HepG2 (cell line): ENCODE results near the gene ZMYM3.
A peak's percentile ranks its signal among the peaks of the same experiment; 100 is the strongest.

Experiments used
- ASH2L ChIP-seq: fragments of 300-600, 200-600 bp; sonication (generic); IDR thresholded peaks from 2 replicates; pipeline ENCODE4 v1.7.0; 2017; ENCODE audit warnings: low read depth, mild to moderate bottlenecking, moderate library complexity, mixed read lengths, low read length; ENCODE audit not compliant: insufficient read length
- CEBPB ChIP-seq: IDR thresholded peaks from 2 replicates; pipeline ENCODE4 v1.6.1; 2011; ENCODE audit warnings: low read depth, low read length, improper control_type of control experiment, borderline replicate concordance
- CTCF ChIP-seq: sonication (generic); formaldehyde crosslinking; IDR thresholded peaks from 2 replicates; pipeline ENCODE4 v1.5.0; 2020; ENCODE audit warnings: mild to moderate bottlenecking, missing genetic modification reagents, moderate library complexity
- POLR2A ChIP-seq, 2 experiments: IDR thresholded peaks; 2 replicates each; pipeline ENCODE4 v1.6.1; 2011; ENCODE audit warnings: low read depth in 2 of 2, low read length in 2 of 2, mild to moderate bottlenecking in 1 of 2, moderate library complexity in 1 of 2; ENCODE audit not compliant: insufficient read depth in 1 of 2
- RAD21 ChIP-seq: fragments of 450-650 bp; formaldehyde crosslinking; IDR thresholded peaks from 2 replicates; pipeline ENCODE4 v1.5.0; 2020; ENCODE audit warnings: mild to moderate bottlenecking
- ZBTB2 ChIP-seq: sonication (generic); formaldehyde crosslinking; IDR thresholded peaks from 2 replicates; pipeline ENCODE4 v1.8.0; 2022; ENCODE audit warnings: low read depth, missing genetic modification reagents
- ZNF354B ChIP-seq: sonication (generic); formaldehyde crosslinking; IDR thresholded peaks from 2 replicates; pipeline ENCODE4 v1.8.0; 2022; ENCODE audit warnings: mild to moderate bottlenecking, missing genetic modification reagents
- ZNF644 ChIP-seq: IDR thresholded peaks from 2 replicates; pipeline ENCODE4 v1.6.1; 2016; ENCODE audit warnings: low read depth
- ZNF670 ChIP-seq: sonication (generic); formaldehyde crosslinking; IDR thresholded peaks from 2 replicates; pipeline ENCODE4 v1.8.0; 2022; ENCODE audit warnings: mild to moderate bottlenecking, missing genetic modification reagents, borderline replicate concordance
- ZNF75D ChIP-seq: sonication (generic); formaldehyde crosslinking; IDR thresholded peaks from 2 replicates; pipeline ENCODE4 v1.8.1; 2023; ENCODE audit warnings: missing genetic modification reagents, mild to moderate bottlenecking, borderline replicate concordance
- ZSCAN12 ChIP-seq: sonication (generic); formaldehyde crosslinking; IDR thresholded peaks from 2 replicates; pipeline ENCODE4 v1.9.0; 2021; ENCODE audit warnings: mild to moderate bottlenecking, missing genetic modification reagents
- TF ChIP-seq, protein P1 (sequence below): IDR thresholded peaks from 2 replicates; pipeline ENCODE4 v1.6.1; 2016; ENCODE audit warnings: missing compliant biosample characterization, missing genetic modification reagents, borderline replicate concordance
- TF ChIP-seq, protein P2 (sequence below): sonication (generic); formaldehyde crosslinking; IDR thresholded peaks from 2 replicates; pipeline ENCODE4 v1.5.1; 2020; ENCODE audit warnings: missing genetic modification reagents, mild to moderate bottlenecking, borderline replicate concordance

GRCh38 chrX:71253253-71254091, 468 bp downstream of the ZMYM3 start:
- TF ChIP-seq CEBPB (no peak), ZNF75D (CRISPR knock-in tag) (no peak), ZSCAN12 (CRISPR knock-in tag) (no peak), ZNF670 (CRISPR knock-in tag) (no peak), ASH2L (no peak), ZBTB2 (CRISPR knock-in tag) (no peak), CTCF (CRISPR knock-in tag) (peak; percentile 66), POLR2A (IDR thresholded peaks at IDR 0.05; ENCODE audit: insufficient read depth in 1 of 2, low read depth in 2 of 2, low read length in 2 of 2) (no peak; a peak in 1 of 4 replicates), ZNF644 (CRISPR knock-in tag) (no peak), ZNF354B (CRISPR knock-in tag) (no peak), RAD21 (no peak)
- TF ChIP-seq, protein P1, sequence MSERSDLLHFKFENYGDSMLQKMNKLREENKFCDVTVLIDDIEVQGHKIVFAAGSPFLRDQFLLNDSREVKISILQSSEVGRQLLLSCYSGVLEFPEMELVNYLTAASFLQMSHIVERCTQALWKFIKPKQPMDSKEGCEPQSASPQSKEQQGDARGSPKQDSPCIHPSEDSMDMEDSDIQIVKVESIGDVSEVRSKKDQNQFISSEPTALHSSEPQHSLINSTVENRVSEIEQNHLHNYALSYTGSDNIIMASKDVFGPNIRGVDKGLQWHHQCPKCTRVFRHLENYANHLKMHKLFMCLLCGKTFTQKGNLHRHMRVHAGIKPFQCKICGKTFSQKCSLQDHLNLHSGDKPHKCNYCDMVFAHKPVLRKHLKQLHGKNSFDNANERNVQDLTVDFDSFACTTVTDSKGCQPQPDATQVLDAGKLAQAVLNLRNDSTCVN, result no peak
- TF ChIP-seq, protein P2, sequence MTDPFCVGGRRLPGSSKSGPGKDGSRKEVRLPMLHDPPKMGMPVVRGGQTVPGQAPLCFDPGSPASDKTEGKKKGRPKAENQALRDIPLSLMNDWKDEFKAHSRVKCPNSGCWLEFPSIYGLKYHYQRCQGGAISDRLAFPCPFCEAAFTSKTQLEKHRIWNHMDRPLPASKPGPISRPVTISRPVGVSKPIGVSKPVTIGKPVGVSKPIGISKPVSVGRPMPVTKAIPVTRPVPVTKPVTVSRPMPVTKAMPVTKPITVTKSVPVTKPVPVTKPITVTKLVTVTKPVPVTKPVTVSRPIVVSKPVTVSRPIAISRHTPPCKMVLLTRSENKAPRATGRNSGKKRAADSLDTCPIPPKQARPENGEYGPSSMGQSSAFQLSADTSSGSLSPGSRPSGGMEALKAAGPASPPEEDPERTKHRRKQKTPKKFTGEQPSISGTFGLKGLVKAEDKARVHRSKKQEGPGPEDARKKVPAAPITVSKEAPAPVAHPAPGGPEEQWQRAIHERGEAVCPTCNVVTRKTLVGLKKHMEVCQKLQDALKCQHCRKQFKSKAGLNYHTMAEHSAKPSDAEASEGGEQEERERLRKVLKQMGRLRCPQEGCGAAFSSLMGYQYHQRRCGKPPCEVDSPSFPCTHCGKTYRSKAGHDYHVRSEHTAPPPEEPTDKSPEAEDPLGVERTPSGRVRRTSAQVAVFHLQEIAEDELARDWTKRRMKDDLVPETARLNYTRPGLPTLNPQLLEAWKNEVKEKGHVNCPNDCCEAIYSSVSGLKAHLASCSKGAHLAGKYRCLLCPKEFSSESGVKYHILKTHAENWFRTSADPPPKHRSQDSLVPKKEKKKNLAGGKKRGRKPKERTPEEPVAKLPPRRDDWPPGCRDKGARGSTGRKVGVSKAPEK (CRISPR knock-in tag), result no peak
